Right ventricle myocardium superior (tissue), 1 donor: Measurements from ENCODE around the gene CLDN24. TPM values are rescaled to one million over a fixed set of nuclear protein-coding genes. Genes with fewer than 3 reads are reported as not detected.

Experiments
- ATAC-seq: fragments of 200-7000 bp; cut with Tn5 transposase; one replicate; pipeline ENCODE4 v1.9.1; 2020; ENCODE audit warnings: mild to moderate bottlenecking; ENCODE audit not compliant: poor library complexity
- DNase-seq: peaks from one replicate; pipeline ENCODE4 v3.0.0-alpha.2; 2020
- intact Hi-C: fragments of 100-400 bp; cut with DNase I; formaldehyde crosslinking; loops from one replicate; pipeline ENCODE4 v1.11.2; 2022
- total RNA-seq: library from RNA; stranded (reverse); fragmentation: NEBNext Ultra II Directional; extraction: Animal tissue kit (Norgen Biotek cat#: 25700); gene quantifications from one replicate; pipeline ENCODE4 v1.2.1, GENCODE V29; 2021
- donor health status: DM: no; HTN: yes; CAD: no; lungs with severe emphysema.

Gene CLDN24
- total RNA-seq, 1 donor from 2014 or later: not detected

DNA sequence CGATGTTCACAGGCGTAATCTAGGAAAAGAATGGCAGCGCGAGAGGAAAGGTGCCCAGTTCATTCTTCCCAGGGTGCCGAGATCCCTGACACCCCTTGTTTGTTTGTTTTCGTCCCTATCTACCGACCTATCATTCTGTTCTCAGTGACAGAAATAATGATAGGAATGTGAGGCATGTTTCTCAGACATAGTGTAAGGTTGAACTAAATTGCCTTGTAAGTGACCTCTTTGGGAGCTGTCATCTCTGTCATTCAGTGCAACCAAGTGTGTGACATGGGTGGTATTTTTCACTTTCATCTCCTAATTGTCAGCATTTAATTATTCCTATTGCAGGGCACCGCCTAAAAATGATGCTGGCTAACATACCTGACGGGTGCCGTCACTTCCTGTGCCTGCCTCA is 26.5 kb downstream of the CLDN24 start:
- DNase-seq: no peak
- ATAC-seq: no peak
- intact Hi-C loops: no loop called here

DNA sequence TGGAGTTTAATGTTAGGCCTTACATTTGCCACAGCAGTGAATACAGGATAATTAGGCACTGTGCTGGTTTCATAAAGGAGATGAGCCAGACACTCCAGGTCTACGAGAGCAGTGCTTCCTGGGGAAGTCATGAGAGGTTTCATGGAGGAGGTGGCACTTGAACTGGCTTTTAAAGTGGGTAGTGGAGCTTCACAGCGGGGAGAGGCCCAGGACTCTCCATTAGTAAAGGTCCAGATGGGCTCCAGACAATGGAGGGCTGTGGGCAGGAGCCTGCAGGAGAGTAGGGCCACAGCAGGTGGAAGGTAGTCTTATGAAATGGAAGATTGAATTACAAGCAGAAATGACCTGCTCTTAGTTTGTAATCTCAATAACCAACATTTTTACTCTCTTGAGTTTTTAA is 31.2 kb downstream of the CLDN24 start:
- intact Hi-C loops: no loop called here
- ATAC-seq (no peak), DNase-seq (no peak)

DNA sequence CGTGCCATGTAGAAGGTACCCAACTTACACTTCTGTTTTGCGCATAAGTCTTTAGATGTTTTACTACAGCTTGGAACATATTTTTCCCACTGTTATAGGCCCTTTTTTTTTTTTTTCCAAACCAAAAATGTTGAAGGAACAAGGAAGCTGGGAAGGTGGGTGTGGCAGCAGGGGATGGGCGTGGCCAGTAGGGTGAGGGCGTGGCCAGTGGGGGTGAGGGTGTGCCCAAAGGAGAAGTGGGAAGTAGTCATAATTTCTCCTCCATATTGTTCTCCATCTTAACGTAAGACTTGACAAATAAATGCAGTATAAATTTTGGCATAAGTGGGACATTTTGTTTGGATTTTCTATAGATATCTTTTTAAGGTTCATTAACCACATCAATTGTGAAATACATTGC is 32.5 kb downstream of the CLDN24 start:
- ATAC-seq (no peak), DNase-seq (no peak)
- intact Hi-C loops: no loop called here

DNA sequence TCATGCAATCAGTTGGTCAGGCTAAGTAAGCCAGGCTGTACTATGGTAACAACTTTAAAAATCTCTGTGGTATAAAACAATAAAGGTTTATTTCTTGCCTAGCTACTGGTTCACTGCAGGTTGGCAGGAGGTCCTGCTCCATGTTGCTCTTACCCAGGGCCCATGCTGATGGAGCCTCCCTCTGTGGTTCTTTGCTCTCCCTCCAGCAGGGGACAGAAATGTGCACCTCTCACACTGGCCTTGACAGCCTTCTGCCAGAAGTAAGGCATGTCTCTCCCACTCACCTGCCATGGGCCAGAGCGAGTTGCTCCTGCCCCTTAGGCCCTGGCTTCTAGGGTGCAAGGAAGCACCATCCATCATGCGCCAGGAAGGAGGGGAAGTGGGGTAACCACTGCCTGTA is 33.3 kb downstream of the CLDN24 start:
- no peak for DNase-seq
- no peak for ATAC-seq
- intact Hi-C loops: no loop called here

DNA sequence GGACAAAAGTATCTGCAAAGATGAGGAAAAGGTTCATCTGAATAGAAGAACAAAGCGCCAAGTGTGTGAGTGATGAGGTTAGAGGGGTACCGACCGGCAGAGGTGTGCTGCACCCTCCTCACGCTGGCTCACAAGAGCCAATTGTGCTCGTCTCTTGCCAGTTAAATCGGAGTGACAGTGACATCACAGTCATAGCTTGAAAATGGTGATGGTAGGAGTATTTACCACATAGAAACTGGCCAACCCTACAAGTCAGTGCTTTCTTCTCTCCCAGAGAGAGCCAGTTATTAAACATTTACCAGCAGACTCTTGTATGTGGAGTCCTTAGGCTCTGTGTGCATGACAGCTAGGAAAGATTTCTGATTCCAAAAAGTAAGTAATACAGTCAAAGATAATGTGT is 34.5 kb downstream of the CLDN24 start:
- no peak for ATAC-seq
- DNase-seq: no peak
- intact Hi-C loops: no loop called here

DNA sequence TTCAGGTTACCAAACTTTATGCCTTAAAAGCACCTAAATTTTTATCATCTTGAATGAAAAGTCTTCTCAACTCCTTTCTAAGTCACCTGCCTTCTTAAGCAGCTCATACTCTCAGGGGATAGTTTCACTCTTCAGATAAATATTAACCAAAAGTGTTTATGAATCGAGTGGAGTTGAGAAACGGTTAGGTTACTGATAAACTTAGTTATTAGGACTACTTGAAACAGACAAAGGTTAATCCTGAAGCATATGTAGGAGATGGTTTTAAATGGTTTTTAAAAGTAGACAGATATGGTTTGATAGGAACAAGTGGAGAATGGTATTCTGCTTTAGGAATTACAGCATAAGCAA is 34.9 kb downstream of the CLDN24 start:
- intact Hi-C loops: no loop called here
- ATAC-seq (no peak), DNase-seq (no peak)

DNA sequence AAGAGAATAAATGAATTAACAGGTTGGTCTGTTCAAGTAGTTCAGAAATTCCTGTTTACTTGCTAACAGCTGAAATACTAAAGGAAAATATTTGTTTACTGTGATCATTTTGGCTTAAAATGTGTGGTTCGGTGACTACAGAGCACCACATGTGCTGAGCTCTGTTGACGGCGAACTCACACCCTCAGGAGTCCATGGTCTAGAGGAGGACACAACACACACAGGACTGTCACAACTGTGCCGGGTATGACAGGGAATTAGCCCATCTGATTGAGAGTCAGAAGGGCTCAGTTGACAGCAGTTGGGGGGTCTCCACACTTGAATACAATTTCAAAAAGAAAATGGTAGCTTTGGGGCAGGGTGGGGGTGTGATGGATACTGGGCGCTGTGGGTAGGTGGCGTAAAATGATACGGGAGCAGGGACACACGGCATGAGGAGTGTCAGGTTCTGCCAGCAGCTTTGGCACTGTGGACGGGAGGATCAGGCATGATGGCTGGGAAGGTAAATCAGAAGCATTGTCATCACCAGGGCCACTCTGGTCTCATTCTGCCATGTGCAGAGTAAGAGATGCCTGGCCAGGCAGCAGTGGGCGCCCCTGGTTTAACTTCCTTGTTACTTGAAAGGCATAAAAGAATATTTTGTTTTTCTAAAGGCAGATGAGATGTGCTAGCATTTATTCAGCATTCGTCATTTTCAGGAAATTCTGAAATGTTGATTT is 35.5 kb downstream of the CLDN24 start:
- intact Hi-C loops: no loop called here
- ATAC-seq (no peak), DNase-seq (no peak)

DNA sequence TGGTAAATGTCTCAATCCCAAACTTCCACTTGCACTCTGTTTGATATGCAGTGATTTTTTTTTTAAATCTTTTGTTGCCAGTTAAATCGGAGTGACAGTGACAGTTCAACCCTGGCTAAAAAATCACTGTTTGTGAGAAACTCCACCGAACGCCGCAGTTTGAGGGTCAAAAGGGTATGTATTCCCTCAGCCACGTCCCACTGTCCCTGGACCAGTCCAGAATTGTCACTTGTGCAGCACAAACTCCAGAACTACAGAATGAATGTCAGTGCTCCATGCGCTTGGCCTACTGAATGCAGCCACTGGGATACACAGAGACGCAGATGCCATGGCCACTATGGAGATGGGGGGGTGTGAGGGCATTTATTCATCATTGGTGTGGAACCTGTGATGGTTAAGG is 36.3 kb downstream of the CLDN24 start:
- ATAC-seq: no peak

DNA sequence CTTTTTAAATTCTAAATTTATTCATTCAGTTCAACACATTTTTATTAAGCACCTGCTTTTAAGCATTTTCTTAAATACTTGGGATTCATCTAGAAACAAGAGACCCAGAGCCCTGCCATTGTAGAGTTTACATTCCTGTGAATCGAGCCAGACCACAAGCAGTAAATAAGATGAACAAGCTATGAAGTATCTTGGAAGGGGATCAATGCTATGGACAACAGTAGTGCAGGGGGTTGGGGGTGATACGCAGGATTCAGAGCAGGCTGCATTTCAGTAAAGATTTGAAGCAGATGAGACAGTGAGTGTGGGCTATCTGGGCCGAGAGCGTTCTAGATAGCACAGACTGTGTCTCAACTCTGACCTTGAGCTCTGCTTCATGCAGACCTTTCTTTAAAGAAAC is 37.3 kb downstream of the CLDN24 start:
- ATAC-seq (no peak), DNase-seq (no peak)
- intact Hi-C loops: no loop called here

More for the DNA sequence above, 36.3 kb downstream of the CLDN24 start:
- DNase-seq: no peak
- intact Hi-C loops: no loop called here

DNA sequence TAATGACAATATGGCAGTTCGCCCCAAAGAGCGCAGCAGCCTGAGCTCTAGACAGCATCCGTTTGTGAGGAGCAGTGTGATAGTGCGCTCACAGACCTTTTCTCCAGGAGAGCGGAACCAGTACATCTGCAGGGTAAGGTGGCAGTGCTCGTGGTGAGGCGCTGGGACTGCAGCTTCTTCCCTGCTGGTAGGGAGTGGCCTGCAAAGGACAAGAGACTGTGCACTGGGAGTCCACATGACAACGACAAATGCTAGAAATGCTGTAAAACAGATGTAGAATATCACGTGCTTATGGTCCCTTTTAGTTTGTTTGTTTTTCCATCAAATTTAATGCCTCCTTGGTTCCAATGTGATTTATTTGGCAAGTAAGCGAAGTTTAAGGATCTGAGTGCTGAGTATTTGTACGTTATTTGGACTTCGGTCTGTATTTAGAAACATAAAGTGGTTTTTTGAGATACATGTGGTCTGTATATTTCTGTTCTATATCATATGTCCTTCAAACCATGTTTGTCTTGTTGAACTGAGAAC is 37.9 kb downstream of the CLDN24 start:
- DNase-seq: no peak
- no peak for ATAC-seq
- intact Hi-C loops: no loop called here

DNA sequence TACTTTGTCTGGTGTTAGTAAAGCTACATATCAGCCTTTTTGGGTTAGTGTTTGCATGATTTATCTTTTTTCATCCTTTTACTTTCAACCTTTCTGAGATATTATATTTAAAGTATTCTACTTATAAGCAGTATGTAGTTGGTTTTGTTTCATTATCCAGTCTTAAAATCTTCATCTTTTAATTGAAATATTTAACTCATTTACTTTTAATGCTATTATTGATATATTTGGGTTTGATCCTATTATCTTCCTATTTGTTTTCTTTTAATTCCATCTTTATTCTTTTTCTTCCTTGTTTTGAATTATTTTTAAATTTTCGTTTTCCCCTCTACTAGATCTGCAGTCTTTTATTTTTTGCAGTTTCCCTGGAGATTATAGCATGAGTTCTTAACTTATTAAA is 46.1 kb downstream of the CLDN24 start:
- intact Hi-C loops: no loop called here
- DNase-seq (no peak), ATAC-seq (no peak)

DNA sequence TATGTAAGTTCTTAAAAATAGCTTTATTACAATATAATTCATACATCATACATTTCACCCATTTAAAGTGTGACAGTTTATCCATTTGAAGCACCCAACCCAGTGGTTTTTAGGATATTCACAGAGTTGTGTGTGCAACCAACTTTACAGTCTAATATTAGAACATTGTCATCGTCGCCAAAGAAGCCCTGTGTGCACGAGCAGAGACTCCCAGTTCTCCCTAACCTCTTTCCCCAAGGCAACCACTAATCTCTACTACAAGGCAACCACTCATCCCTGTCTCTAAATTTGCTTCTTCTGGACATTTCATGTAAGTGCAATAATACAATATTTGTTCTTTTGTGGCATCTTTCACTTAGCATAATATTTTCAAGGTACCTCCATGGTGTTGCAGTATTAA is 49.8 kb downstream of the CLDN24 start:
- intact Hi-C loops: no loop called here
- DNase-seq: no peak
- no peak for ATAC-seq

Other genes starting within 250 kb of the CLDN24 start
- 34.4 TPM for gene WWC2, start 223.2 kb downstream of the CLDN24 start, total RNA-seq
- not detected for gene CLDN22, start 2.1 kb downstream of the CLDN24 start, total RNA-seq
- 8.7 TPM for gene CDKN2AIP, start 122.2 kb upstream of the CLDN24 start, total RNA-seq
- gene ING2, start 182.6 kb upstream of the CLDN24 start, total RNA-seq: 7.0 TPM